OCI-M2 (cell line): ENCODE results near the gene TP73.
A peak's percentile ranks its signal among the peaks of the same experiment; 100 is the strongest.
"Not testable (repeated sequence)": the region's sequence is repeated elsewhere in the genome, so short reads cannot be mapped to it uniquely, and the experiment has no call there.

Source experiments
- DNase-seq: peaks from one replicate; lab custom pipeline; 2025; ENCODE audit not compliant: unreplicated experiment; lab: John Stamatoyannopoulos, UW

TP73 gene

DNA sequence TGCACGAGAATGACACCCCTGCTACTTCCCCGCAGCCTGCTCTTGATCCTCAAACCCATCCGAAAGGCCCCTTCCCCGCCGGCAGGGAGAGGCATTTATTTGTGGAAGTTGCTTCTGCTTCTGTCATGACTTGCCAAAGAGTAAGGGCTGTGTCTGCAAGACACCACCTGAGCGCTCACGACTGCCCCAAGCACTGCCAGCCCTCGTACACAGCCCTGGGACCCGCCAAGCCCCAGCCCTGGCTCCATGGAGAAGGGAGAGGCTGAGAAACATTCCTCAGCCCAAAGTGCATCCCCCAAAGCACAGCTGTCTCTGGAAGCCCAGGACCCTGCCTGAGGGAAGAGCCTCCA, 33.8 kb upstream of the TP73 start:
- DNase-seq: no peak

DNA sequence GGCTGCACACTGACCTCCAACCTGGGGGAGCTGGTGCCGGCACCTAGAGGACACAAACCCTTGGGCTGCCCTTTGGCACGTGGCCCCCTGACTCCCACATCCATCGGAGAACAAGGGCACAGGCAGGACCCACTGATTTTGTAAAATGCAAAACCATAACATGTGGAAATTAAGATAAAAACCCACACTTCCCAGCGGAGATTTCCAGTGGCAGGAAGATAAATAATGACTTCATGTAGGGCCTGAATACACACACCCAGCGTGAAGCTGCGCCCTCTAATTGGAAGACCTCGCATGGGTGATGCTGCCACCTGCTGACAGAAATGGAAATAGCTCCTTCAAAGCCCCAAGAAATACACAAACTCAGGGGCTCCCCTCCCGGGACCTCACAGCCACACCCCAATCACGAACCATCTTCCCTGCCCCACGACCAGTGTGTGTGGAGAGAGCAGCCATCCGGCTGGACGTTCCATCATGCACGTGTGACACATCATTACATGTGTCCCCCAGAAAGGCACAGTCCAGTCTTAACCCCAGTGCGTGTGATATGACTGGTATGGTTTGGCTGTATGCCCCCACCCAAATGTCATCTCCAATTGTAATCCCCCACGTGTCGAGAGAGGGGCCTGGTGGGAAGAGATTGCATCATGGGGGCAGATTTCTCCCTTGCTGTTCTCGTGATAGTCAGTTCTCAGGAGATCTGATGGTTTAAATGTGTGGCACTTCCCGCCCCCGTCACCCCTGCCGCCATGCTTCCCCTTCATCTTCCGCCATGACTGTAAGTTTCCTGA, 33.2 kb upstream of the TP73 start:
- DNase-seq: no peak

DNA sequence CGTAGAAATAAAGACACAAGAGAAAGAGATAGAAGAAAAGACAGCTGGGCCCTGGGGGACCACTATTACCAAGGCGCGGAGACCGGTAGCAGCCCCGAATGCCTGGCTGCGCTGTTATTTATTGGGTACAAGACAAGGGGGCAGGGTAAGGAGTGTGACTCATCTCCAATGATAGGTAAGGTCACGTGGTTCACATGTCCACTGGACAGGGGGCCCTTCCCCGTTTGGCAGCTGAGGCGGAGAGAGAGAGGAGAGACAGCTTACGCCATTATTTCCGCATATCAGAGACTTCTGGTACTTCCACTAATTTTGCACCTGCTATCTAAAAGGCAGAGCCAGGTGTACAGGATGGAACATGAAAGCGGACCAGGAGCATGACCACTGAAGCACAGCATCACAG, 31.6 kb upstream of the TP73 start:
- no peak for DNase-seq

DNA sequence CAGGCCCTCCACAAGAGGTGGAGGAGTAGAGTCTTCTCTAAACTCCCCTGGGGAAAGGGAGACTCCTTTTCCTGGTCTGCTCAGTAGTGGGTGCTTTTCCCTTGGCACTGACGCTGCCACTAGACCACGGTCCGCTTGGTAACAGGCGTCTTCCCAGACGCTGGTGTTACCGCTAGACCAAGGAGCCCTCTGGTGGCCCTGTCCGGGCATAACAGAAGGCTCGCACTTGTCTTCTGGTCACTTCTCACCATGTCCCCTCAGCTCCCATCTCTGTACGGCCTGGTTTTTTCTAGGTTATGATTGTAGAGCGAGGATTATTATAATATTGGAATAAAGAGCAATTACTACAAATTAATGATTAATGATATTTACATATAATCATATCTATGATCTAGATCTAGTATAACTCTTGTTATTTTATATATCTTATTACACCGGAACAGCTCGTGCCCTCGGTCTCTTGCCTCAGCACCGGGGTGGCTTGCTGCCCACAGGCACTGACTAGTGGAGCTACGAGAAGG, 31.1 kb upstream of the TP73 start:
- DNase-seq: not testable (repeated sequence)

DNA sequence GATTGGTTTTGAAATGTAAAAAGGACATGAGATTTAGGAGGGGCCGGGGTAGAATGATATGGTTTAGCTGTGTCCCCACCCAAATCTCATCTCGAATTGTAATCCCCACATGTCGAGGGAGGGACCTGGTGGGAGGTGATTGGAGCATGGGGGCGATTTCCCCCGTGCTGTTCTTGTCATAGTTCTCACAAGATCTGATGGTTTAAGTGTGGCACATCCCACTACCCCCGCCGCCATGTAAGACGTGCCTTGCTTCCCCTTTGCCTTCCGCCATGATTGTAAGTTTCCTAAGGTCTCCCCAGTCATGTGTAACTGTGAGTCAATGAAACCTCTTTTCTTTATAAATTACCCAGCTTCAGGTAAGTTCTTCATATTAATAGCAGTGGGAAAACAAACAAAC, 30.2 kb upstream of the TP73 start:
- not testable (repeated sequence) for DNase-seq

DNA sequence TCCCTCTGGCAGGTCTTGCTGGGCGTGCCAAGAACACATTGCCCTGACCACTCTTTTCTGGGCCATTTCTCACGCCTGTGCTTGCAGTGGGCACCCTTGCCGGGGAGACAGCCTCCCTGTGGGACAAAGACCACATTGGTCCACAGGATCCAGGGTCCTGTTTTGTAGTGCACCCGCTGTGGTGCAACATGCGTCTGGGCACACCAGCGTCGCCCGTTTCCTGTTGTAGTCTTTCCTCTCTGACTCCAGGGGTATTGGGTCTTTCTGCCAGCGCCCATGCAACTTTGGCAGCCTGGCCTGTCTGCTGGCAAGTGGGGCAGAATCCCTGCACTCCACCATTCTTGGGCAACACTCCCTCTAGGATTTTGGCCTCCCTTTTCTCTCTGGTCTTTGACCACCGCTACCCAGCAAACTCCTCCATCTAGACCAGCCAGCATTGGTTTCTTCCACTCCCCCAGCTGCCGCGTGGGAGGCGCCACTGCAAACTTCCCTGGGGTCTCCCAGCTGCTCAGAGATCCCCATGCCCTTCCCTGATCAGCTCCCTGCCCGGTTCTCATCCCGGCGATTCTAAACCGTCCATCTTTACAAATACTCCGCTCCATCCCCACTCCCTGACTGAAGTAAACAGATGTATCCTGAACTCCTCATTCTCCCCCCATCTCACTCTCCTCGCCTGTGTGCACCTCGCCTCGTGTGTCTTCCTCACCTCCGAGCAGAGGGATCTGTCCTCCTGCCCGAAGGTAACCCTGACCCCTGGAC, 28.7 kb upstream of the TP73 start:
- DNase-seq: no peak

DNA sequence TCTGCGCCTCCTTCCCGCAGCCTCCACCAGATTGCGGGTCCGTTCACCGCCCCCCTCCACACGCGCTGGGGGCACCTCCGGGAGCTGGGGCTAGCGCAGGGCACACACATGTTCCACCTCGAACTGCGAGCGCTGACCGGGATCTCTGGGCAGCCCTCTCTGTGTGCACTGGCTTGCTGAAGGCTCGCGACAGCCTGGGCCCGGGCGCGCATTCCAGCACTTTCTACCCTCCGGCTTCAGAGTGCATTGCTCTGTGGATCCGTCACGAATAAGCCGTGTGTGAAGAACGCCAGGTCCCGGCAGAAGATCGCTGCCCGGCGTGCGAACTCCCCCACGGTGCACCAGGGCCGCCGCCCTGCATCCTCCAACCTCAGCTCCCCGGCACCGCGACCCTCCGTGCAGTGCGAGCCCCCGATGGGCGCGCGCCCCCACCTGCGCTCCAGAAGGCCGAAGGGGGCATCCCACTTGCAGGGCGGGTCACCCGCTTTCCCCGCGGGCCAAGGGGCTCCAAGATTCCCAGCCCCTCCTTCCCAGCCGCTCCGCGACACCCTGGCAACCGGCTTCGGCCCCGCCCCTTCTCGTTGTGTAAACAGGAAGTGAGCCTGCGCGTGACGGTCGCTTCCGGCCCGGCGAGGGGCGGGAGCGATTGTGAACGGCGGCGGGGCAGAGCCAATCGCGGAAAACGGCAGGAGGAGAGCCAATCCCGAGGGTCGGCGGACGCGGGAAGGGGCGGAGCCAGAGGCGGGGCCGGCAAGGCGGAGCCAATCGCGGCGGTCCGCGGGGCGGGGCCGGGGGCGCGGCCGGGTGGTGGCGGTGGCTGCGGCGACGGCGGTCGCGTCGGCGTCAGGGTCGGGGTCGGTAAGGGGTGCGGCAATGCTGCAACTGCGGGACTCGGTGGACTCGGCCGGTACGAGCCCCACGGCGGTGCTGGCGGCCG, 27.8 kb upstream of the TP73 start, which contains the start of gene TPRG1L:
TSS of gene TPRG1L (plus strand) at position 816 of the 937 bp plus-strand sequence. CDS start at position 874, 58 bp downstream.
- peak; percentile 44 for DNase-seq

DNA sequence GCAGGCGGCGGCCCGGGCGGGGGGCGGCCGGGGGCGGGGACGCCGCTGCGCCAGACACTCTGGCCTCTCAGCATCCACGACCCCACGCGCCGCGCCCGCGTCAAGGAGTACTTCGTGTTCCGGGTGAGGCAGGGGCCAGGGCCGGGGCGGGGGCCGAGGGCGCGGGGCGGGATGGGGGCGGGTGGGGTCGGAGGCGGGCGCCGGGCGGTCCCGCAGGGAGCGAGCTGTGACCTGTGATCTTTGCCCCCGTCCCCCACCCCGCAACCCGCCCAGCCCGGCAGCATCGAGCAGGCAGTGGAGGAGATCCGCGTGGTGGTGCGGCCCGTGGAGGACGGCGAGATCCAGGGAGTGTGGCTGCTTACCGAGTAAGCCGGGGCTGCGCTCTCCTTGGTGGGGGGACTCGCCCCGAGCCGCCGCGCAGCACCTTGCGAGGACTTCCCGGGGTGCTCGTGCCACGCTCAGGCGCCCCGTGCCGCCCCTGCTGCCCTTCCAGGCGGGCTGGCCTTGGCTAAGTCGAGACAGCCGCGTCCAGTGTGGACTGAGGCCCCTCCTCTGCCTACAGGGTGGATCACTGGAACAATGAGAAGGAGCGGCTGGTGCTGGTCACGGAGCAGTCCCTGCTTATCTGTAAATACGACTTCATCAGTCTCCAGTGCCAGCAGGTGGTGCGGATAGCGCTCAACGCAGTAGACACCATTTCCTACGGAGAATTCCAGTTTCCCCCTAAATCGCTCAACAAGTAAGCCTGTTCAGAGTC, 27.0 kb upstream of the TP73 start:
- peak; percentile 17 for DNase-seq

DNA sequence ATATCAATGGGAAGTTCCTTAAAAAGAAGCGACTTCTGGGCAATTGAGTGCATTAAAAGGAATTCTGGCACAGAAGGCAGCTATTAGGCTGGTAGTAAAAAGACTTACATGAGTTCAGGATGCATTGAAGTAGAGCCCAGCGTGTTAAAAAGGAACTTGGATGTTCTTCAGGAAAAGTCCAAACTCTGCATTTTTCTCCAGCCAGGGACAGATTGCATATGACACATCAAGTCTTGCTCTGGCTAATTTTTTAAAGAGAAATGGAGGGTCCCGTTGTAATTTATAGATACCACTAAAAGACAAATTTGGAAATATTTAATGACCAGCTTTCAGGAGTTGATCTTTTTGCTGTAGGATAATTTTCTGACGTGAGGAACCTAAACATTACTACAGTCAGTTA, 26.3 kb upstream of the TP73 start:
- DNase-seq: no peak

DNA sequence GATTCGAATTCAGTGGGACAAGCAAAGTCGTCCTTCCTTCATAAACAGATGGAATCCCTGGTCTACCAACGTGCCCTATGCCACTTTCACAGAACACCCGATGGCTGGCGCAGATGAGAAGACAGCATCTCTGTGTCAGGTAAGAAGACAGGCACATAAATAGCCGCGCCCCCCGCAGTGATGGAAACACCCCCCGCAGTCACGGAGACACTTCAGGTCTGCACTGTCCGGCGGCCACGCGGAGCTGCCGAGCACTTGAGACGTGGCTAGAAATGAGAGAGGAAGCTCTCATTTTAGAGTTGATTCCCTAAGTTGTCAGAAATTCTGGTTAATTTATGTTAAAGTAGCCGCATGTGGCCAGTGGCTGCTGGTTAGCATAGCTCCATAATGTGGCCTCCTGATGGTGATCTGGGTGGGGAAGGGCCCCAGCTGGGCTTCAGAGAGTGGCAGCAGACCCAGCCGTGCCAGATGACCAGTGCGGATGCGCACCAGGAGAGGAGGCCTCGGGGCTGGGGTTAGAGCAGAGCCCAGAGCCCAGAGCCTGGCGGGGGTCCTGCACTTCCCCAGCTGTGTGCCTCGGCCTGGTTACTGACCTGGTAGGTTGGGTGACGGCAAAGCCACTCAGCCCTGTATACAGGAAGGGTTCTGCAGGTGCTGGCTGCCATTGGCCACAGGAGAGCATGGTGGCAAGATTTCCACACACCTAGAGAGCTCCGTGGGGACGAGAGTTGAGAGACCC, 24.6 kb upstream of the TP73 start:
- DNase-seq: no peak

DNA sequence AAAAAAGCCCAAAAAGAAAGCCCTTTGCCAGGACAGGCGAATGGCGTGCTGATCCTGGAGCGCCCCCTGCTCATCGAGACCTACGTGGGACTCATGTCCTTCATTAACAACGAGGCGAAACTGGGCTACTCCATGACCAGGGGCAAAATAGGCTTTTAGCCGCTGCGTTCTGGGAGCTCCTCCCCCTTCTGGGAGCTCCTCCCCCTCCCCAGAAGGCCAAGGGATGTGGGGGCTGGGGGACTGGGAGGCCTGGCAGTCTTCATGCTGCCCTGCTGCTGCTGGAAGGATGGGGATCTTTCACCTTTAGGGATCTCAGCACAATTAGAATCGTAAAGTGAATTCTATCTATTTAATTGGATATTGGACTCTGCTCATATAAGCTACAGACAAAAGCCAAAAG, 23.9 kb upstream of the TP73 start:
- no peak for DNase-seq

DNA sequence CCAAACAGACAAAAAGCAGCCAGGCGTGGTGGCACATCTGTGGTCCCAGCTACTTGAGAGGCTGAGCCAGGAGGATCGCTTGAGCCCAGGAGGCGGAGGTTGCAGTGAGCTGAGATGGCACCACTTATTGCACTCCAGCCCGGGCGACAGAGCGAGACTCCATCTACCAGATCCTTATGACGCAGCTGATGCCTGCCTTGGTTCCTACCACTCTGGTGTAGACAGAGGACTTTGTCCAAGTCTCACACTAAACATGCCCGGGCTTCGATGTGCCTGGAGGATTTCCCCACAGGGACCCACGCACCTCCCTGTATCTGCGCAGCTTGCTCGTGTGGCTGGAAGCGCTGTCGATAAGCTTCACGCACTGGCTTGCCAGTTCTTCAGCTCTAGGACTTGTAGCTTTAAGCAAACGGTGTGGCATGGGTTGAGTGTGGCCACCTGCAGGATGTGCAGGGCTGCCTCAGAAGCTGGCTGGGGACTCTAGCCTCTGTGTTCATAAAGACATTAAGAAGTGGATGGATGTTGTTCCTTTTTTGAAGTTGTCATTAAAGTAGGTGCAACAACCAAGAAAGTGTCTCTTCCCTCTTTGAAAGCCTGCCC, 22.7 kb upstream of the TP73 start:
- no peak for DNase-seq

DNA sequence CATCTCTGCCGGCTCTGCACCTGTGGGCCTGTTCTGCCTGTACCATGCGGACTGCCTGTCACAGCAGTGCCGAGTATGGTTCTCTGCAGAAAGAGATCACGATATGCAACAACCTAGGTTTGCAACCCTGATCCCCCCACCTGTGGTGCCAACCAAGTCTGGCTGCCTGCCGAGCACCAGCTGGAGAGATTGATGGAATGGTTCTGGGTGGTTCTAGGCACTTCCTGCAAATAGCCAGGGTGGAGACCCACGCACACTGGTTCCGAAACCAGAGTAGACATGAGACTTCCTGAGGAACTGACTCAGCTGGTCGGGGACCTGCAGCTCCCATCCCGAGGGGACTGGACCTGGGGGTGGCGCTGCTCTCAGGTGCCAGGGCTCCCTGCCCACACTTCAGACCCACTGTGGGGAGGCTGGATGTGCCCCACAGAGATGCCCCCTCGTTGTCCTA, 22.1 kb upstream of the TP73 start:
- DNase-seq: no peak

DNA sequence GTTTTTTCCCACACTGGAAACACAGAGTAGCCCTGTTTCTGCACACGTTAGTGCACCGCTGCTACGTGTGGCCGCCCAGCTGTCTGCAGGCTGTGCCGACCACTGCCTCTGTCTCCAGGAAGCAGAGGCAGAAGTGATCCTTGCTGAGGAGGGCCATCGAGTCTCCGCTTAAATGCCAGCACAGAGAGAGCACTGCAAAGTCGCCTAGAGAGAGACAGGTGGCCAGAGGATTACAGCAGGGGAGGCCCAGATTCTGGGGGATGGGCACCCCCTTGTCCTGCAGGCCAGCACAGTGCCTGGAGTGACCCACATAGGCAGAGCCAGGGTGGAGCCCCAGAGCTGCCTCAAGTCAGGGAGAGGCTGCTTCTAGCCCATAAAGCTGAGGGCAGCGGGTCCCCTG, 21.4 kb upstream of the TP73 start:
- DNase-seq: no peak

DNA sequence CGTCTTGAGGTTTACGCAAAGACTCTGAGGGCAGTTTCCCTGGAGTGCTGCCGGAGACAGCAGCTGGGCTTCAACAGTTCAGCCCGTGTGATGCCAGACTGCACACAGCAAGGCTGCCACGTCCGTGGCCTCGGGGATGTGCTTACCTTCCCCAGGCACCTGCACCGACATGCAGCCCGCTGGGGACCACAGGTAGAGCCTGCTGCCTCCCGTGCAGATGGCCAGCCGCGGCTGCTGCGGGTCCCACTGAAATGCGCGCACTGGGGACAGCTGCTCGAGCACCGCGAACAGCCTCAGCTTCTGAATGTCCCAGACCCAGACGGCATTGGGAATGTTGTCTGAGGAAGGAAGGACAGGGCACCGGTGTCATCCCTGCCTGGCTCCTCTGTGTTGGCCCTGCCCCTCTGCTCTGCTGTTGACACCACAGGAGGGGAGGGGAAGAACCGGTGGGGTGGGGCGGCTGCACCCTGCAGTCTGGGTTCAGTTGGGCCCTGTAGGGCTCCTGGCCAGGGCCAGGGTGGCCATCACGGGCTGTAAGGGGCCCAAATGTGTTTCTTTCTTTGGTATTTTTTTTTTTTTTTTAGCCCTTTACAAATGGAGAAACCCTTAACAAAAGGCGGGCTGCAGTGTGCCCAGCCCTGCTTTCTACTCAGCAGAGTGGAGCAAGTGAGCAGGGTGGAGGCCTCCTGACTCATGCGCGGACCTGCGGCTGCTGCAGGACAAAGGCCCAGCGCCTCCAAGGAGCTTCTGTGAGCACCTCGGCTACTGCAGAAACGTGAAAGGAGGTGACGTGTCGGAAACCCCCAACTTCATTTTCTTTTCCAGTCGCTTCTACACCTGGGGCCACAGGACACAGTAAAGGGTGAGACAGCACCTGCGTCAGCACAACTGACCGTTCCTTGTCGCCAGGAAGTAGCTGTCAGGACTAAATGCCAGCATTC, 20.7 kb upstream of the TP73 start:
- no peak for DNase-seq

DNA sequence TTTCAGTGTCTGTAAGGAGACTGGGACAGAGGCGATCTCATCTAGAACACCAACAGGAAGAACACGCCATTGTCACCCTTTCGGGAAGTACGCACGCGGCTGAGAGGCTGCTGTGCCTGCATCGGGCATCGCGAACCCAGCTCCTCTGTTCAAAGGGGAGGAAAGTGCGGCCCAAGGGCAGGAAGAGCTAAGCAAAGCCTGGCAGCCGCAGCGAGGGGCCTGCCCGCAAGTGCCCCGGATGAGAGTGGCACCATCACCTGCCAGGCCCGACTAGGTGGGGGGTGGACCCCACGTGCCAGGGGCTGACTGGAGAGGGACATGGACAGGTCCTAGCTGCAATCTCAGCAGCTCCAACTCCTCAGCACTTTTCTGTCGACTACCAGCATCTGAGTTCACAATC, 20.0 kb upstream of the TP73 start:
- no peak for DNase-seq

DNA sequence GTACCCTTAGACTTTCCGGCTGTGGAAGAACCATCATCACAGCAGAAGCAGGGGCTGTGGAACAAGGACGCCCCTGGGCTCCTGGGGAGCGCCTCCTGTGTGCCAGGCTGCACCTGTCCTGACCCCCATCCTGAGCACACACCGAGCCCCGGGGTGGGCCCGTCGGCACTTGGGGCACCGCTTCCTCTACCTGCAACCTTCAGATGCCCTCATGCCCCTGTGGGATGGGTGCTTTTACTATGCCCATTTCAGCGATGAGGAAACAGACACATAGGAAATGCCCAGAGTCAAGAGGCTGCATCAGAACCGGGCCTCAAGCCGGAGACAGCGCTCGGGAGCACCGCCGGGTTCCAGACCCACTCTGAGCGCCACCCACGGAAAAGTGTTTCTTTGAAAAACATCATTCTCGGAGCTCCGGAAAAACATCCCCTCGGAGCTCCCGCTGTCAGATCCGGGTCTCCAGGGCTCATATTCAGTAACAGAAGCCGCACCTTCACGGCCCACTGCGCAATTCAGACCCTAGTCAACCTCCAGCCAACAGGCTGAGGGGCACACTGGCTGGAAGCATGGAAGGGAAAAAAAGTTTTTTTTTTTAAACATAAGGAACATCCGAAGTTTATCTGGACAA, 19.5 kb upstream of the TP73 start:
- DNase-seq: no peak
